Measurements from ENCODE around the gene PHF14. TPM values are rescaled to one million over a fixed set of nuclear protein-coding genes. Genes with fewer than 3 reads are reported as not detected.
"Not testable (repeated sequence)": the region's sequence is repeated elsewhere in the genome, so short reads cannot be mapped to it uniquely, and the experiment has no call there.

Gene PHF14
- total and polyA plus RNA-seq, 12 donors: 8.0 to 54.5 (median 30.6) TPM

- Histone ChIP-seq H3K36me3 (replicated peaks in 1 of 2) (no peaks in the 10 kb centered on the region), H3K27me3 (no peaks in the 10 kb centered on the region), H3K9me3 (replicated peaks in 1 of 3) (no peaks in the 10 kb centered on the region), H3K4me1 (replicated peaks in 1 of 2) (no peaks in the 10 kb centered on the region), H3K4me3 (no peak overlapping the region), H3K27ac (no peak overlapping the region)
- TF ChIP-seq, protein P1, sequence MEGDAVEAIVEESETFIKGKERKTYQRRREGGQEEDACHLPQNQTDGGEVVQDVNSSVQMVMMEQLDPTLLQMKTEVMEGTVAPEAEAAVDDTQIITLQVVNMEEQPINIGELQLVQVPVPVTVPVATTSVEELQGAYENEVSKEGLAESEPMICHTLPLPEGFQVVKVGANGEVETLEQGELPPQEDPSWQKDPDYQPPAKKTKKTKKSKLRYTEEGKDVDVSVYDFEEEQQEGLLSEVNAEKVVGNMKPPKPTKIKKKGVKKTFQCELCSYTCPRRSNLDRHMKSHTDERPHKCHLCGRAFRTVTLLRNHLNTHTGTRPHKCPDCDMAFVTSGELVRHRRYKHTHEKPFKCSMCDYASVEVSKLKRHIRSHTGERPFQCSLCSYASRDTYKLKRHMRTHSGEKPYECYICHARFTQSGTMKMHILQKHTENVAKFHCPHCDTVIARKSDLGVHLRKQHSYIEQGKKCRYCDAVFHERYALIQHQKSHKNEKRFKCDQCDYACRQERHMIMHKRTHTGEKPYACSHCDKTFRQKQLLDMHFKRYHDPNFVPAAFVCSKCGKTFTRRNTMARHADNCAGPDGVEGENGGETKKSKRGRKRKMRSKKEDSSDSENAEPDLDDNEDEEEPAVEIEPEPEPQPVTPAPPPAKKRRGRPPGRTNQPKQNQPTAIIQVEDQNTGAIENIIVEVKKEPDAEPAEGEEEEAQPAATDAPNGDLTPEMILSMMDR (IDR thresholded peaks at IDR 0.05): no peak
- WGBS, 4 donors: 82 to 94% (median 91%) methylated on average over 4 of the region's 4 CpGs
- intact Hi-C loops (cut with DNase I): loop anchor here in 1 of 2 donors (10.0 kb wide), 1 partner anchor 248 kb away; no protein-coding TSS in a partner anchor
- DNase-seq: no peak
Measured at GRCh38 chr7:10956528-10956927, 17.1 kb upstream of the PHF14 start.

- H3K9me3 ChIP-seq (replicated peaks in 1 of 3); intact Hi-C loops (cut with DNase I); H3K27ac ChIP-seq; H3K4me1 ChIP-seq (replicated peaks in 1 of 2); DNase-seq; H3K36me3 ChIP-seq (replicated peaks in 1 of 2); H3K27me3 ChIP-seq; H3K4me3 ChIP-seq: not testable (repeated sequence)
- WGBS, 4 donors: 65 to 90% (median 85%) methylated on average over 1 of the region's 1 CpG
Measured at GRCh38 chr7:10960242-10960641, 13.4 kb upstream of the PHF14 start.

- H3K27me3 ChIP-seq; H3K9me3 ChIP-seq (replicated peaks in 1 of 3); DNase-seq; H3K4me3 ChIP-seq; H3K4me1 ChIP-seq (replicated peaks in 1 of 2); H3K36me3 ChIP-seq (replicated peaks in 1 of 2); H3K27ac ChIP-seq; intact Hi-C loops (cut with DNase I): not testable (repeated sequence)
- 89 to 93% (median 91%) methylated on average over 4 of the region's 4 CpGs for WGBS, 4 donors
Measured at GRCh38 chr7:10965016-10965415, 8.7 kb upstream of the PHF14 start.

DNA sequence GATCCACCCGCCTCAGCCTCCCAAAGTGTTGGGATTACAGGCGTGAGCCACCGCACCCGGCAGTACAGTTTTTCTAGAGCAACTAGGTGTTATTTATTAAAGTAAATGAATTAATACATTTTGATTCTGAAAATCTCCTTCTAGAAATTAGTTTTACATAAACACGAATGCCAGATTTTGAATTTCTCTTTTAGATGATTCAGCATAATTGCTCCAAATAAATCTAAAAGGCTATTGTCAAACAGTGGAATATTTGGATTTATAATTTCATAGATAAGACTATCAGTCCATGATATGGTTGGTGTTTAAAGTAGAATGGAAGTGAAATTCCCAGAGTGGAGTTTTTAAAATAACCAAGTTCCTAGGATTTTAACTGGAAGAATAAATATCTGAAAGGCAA is 1.5 kb upstream of the PHF14 start:
- intact Hi-C loops (cut with DNase I): no loop called here
- H3K4me3 ChIP-seq: no peak overlapping the region
- H3K27me3 ChIP-seq: no peaks in the 10 kb centered on the region
- no peak overlapping the region for H3K27ac ChIP-seq
- peaks cover 0 to 5% of the 10 kb centered on the region in 2 donors for H3K36me3 ChIP-seq (replicated peaks in 1 of 2)
- no peaks in the 10 kb centered on the region for H3K9me3 ChIP-seq (replicated peaks in 1 of 3)
- TF ChIP-seq, protein P1 (IDR thresholded peaks at IDR 0.05): no peak
- TF ChIP-seq POLR2A (IDR thresholded peaks at IDR 0.05): no peak
- peaks cover 0 to 22% of the 10 kb centered on the region in 2 donors for H3K4me1 ChIP-seq (replicated peaks in 1 of 2)
- no peak for DNase-seq
- WGBS, 4 donors: 92 to 98% (median 95%) methylated on average over 5 of the region's 5 CpGs

GRCh38 chr7:10973942-10974911 is 555 bp downstream of the PHF14 start:
- DNase-seq: peak; percentile 28 to 61 (median 39)

More at GRCh38 chr7:10973942-10974911, 555 bp downstream of the PHF14 start:
- no peaks in the 10 kb centered on the region for H3K27me3 ChIP-seq
- H3K4me3 ChIP-seq: peak overlapping the region; percentile 9 to 84 (median 69)
- peaks cover 0 to 24% of the 10 kb centered on the region in 2 donors for H3K4me1 ChIP-seq (replicated peaks in 1 of 2)
- H3K27ac ChIP-seq: peak overlapping the region in 4 of 5 donors; percentile 21 to 88 (median 79)
- intact Hi-C loops (cut with DNase I): no loop called here
- H3K36me3 ChIP-seq (replicated peaks in 1 of 2): peaks cover 0 to 5% of the 10 kb centered on the region in 2 donors
- H3K9me3 ChIP-seq (replicated peaks in 1 of 3): no peaks in the 10 kb centered on the region
- TF ChIP-seq POLR2A (IDR thresholded peaks at IDR 0.05): no peak
- TF ChIP-seq, protein P1 (IDR thresholded peaks at IDR 0.05): no peak
- 0 to 2% (median 1%) methylated on average over 23 to 47 of the region's 47 CpGs for WGBS, 4 donors

Measured in adrenal gland (tissue), 12 donors.